Measurements from ENCODE around the gene EIF4EBP3. TPM values are rescaled to one million over a fixed set of nuclear protein-coding genes. Genes with fewer than 3 reads are reported as not detected.
A peak's percentile ranks its signal among the peaks of the same experiment; 100 is the strongest.

EIF4EBP3 gene
- total and polyA plus RNA-seq, 4 donors = 0.40 to 6.9 (median 3.9) TPM

DNA sequence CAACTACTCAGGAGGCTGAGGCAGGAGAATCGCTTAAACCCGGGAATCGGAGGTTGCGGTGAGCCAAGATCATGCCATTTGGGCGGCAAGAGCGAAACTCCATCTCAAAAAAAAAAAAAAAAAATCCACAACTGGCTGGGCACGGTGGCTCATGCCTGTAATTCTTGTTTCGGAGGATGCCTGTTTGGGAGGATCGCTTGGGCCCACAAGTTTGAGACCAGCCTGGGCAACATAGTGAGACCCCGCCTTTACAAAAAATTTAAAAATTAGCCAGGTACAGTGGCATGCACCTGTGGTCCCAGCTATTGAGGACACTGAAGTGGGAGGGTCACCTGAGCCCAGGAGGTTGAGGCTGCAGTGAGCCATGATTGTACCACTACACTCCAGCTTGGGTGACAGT, 1.9 kb upstream of the EIF4EBP3 start:
- Histone ChIP-seq H3K36me3 (ENCODE audit: control insufficient read depth, insufficient read depth, low read length) (peaks cover 27% of the 10 kb centered on the region), H3K4me3 (ENCODE audit: low read depth, low read length) (no peak overlapping the region), H3K27me3 (ENCODE audit: control insufficient read depth, insufficient read depth, low read length) (no peaks in the 10 kb centered on the region), H3K4me1 (ENCODE audit: control insufficient read depth, insufficient read depth, low read length) (peaks cover 19% of the 10 kb centered on the region), H3K9me3 (ENCODE audit: control insufficient read depth, insufficient read depth, low read length) (no peaks in the 10 kb centered on the region), H3K27ac (ENCODE audit: low read depth, low read length) (no peak overlapping the region)
- WGBS (ENCODE audit: insufficient coverage) = 97% methylated on average over 9 of the region's 10 CpGs
- no peak for DNase-seq (ENCODE audit: low read depth in 4 of 6, low spot score in 6 of 6)

DNA sequence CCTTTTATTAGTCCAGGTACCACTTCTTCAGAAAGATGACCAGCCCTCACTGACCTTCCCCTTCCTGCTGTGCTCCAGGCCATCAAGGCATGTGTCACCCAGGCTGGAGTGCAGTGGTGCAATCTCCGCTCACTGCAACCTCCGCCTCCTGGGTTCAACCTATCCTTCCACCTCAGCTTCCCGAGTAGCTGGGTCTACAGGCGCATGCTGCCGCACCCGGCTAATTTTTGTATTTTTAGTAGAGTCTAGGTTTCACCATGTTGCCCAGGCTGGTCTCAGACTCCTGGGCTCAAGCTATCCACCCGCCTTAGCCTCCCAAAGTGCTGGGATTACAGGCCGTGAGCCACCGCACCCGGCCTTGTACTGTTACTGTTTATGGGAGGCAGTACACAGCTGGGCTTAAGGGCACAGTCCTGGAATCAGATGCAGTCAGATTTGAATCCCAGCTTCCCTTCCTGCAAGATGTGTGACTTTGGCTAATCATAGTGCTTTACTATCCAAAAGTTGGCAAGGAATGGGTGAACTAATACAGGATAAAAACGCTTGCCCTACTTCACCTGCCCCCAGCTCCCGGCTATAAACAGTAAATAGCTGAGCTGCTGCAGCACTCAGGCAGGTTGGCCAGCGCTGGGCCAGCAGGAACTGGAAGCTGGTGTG, 483 bp upstream of the EIF4EBP3 start:
- H3K4me1 ChIP-seq (ENCODE audit: control insufficient read depth, insufficient read depth, low read length) = peaks cover 19% of the 10 kb centered on the region
- H3K9me3 ChIP-seq (ENCODE audit: control insufficient read depth, insufficient read depth, low read length) = no peaks in the 10 kb centered on the region
- WGBS (ENCODE audit: insufficient coverage) = 54% methylated on average over 7 of the region's 13 CpGs
- H3K36me3 ChIP-seq (ENCODE audit: control insufficient read depth, insufficient read depth, low read length) = peaks cover 38% of the 10 kb centered on the region
- H3K27ac ChIP-seq (ENCODE audit: low read depth, low read length) = peak overlapping the region; percentile 94
- no peaks in the 10 kb centered on the region for H3K27me3 ChIP-seq (ENCODE audit: control insufficient read depth, insufficient read depth, low read length)
- DNase-seq (ENCODE audit: low read depth in 4 of 6, low spot score in 6 of 6) = no peak
- peak overlapping the region; percentile 56 for H3K4me3 ChIP-seq (ENCODE audit: low read depth, low read length)

DNA sequence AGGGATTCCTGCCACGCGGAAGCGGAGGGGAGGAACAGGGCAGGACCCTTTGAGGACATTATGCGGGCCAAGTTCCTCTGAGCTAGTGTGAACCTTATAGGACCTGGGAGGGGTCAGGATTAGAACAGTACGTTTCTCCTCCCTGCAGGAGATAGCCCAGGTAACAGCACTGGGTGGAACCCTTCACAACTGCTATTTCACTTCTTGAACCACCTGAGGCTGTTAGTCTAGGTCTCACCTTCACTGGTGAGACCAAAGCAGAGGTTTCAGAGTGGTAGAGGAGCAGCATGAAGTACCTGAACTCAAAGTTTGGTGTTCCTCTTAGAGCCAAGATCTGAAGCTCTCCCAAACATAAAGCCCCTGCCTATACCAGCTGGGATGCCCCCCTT, 832 bp downstream of the EIF4EBP3 start:
- Histone ChIP-seq H3K4me3 (ENCODE audit: low read depth, low read length) (peak overlapping the region; percentile 56), H3K27ac (ENCODE audit: low read depth, low read length) (peak overlapping the region; percentile 94), H3K4me1 (ENCODE audit: control insufficient read depth, insufficient read depth, low read length) (peaks cover 19% of the 10 kb centered on the region)

DNA sequence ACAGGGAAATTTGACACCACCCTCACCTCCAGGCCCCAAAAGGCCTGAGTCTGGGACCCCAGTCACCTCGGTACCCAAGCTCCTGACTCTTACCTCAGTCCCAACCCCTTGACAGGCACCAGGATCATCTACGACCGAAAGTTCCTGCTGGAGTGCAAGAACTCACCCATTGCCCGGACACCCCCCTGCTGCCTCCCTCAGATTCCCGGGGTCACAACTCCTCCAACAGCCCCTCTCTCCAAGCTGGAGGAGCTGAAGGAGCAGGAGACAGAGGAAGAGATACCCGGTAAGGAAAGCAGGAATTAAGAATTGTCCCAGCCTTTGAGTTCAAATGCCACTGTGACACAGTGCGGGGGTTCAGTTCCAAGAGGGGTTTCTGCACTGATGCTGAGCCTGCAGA, 1.3 kb downstream of the EIF4EBP3 start:
- Histone ChIP-seq H3K4me1 (ENCODE audit: control insufficient read depth, insufficient read depth, low read length) (peaks cover 19% of the 10 kb centered on the region), H3K27me3 (ENCODE audit: control insufficient read depth, insufficient read depth, low read length) (no peaks in the 10 kb centered on the region), H3K9me3 (ENCODE audit: control insufficient read depth, insufficient read depth, low read length) (no peaks in the 10 kb centered on the region), H3K4me3 (ENCODE audit: low read depth, low read length) (no peak overlapping the region), H3K27ac (ENCODE audit: low read depth, low read length) (no peak overlapping the region), H3K36me3 (ENCODE audit: control insufficient read depth, insufficient read depth, low read length) (peaks cover 39% of the 10 kb centered on the region)
- no peak for DNase-seq (ENCODE audit: low read depth in 4 of 6, low spot score in 6 of 6)
- 88% methylated on average over 5 of the region's 7 CpGs for WGBS (ENCODE audit: insufficient coverage)

More for the DNA sequence above, 832 bp downstream of the EIF4EBP3 start:
- H3K9me3 ChIP-seq (ENCODE audit: control insufficient read depth, insufficient read depth, low read length) = no peaks in the 10 kb centered on the region
- H3K36me3 ChIP-seq (ENCODE audit: control insufficient read depth, insufficient read depth, low read length) = peaks cover 39% of the 10 kb centered on the region
- DNase-seq (ENCODE audit: low read depth in 4 of 6, low spot score in 6 of 6) = no peak
- WGBS (ENCODE audit: insufficient coverage) = 18% methylated on average over 3 of the region's 5 CpGs
- no peaks in the 10 kb centered on the region for H3K27me3 ChIP-seq (ENCODE audit: control insufficient read depth, insufficient read depth, low read length)

DNA sequence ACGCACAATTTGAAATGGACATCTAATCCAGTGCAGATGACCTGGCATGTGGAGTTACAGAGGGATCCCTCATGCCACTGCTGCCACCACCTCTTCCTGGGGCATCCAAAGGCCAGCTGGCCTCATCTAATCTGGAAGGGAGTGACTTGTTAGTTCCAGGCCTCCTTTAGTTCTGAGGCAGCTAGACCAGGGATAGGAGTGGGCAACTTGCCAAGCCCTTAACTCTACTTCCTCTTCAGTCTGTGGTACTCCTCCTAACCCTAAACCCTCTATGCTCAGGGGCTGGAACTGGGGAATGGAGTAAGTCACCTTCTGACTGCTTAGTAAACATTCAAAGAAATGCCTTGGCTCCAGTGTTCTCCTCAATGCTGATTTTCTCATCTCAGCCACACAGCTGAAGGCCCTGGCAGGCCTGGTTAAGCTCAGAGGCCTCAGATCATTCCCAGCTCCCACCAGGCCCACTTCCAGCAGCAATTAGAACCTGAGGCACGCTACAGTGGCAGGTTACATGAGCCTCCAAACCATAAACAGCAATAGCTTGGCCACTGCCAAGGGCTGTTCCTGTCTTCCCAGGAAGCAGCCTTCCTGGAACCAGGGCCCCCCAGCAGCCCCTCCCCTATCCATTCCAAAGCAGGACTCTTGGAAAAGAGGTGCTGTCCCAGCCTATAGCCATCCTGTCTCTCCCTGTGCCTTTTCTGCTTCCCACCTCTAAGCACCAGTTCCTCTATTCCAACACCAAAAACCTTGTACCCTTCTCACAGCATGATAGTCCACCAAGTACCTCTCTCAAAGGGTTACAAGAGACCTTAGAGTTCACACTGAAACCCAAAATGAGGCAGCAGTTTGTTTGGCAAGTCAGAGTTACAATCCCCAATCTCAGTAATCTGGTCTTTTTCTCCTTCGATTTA, 2.0 kb downstream of the EIF4EBP3 start:
- 44% methylated on average over 1 of the region's 3 CpGs for WGBS (ENCODE audit: insufficient coverage)
- Histone ChIP-seq H3K9me3 (ENCODE audit: control insufficient read depth, insufficient read depth, low read length) (no peaks in the 10 kb centered on the region), H3K36me3 (ENCODE audit: control insufficient read depth, insufficient read depth, low read length) (peaks cover 39% of the 10 kb centered on the region), H3K27me3 (ENCODE audit: control insufficient read depth, insufficient read depth, low read length) (no peaks in the 10 kb centered on the region), H3K4me1 (ENCODE audit: control insufficient read depth, insufficient read depth, low read length) (peaks cover 19% of the 10 kb centered on the region), H3K27ac (ENCODE audit: low read depth, low read length) (no peak overlapping the region), H3K4me3 (ENCODE audit: low read depth, low read length) (no peak overlapping the region)
- peak in 1 of 6 donors; percentile 44 for DNase-seq (ENCODE audit: low read depth in 4 of 6, low spot score in 6 of 6)

- WGBS (ENCODE audit: insufficient coverage) = 96% methylated on average over 7 of the region's 11 CpGs
- no peak overlapping the region for H3K27ac ChIP-seq (ENCODE audit: low read depth, low read length)
Observed at GRCh38 chr5:140550147-140551079, 3.0 kb downstream of the EIF4EBP3 start.

GRCh38 chr5:140551872-140552271, 4.4 kb downstream of the EIF4EBP3 start:
- no peaks in the 10 kb centered on the region for H3K27me3 ChIP-seq (ENCODE audit: control insufficient read depth, insufficient read depth, low read length)
- 100% methylated on average over 2 of the region's 4 CpGs for WGBS (ENCODE audit: insufficient coverage)
- H3K4me1 ChIP-seq (ENCODE audit: control insufficient read depth, insufficient read depth, low read length) = peaks cover 15% of the 10 kb centered on the region
- H3K9me3 ChIP-seq (ENCODE audit: control insufficient read depth, insufficient read depth, low read length) = no peaks in the 10 kb centered on the region
- no peak overlapping the region for H3K4me3 ChIP-seq (ENCODE audit: low read depth, low read length)
- DNase-seq (ENCODE audit: low read depth in 4 of 6, low spot score in 6 of 6) = no peak
- H3K27ac ChIP-seq (ENCODE audit: low read depth, low read length) = no peak overlapping the region
- H3K36me3 ChIP-seq (ENCODE audit: control insufficient read depth, insufficient read depth, low read length) = peaks cover 46% of the 10 kb centered on the region

More at GRCh38 chr5:140550147-140551079, 3.0 kb downstream of the EIF4EBP3 start:
- H3K4me3 ChIP-seq (ENCODE audit: low read depth, low read length) = no peak overlapping the region
- peaks cover 46% of the 10 kb centered on the region for H3K36me3 ChIP-seq (ENCODE audit: control insufficient read depth, insufficient read depth, low read length)
- DNase-seq (ENCODE audit: low read depth in 4 of 6, low spot score in 6 of 6) = no peak
- peaks cover 19% of the 10 kb centered on the region for H3K4me1 ChIP-seq (ENCODE audit: control insufficient read depth, insufficient read depth, low read length)
- H3K27me3 ChIP-seq (ENCODE audit: control insufficient read depth, insufficient read depth, low read length) = no peaks in the 10 kb centered on the region
- H3K9me3 ChIP-seq (ENCODE audit: control insufficient read depth, insufficient read depth, low read length) = no peaks in the 10 kb centered on the region

DNA sequence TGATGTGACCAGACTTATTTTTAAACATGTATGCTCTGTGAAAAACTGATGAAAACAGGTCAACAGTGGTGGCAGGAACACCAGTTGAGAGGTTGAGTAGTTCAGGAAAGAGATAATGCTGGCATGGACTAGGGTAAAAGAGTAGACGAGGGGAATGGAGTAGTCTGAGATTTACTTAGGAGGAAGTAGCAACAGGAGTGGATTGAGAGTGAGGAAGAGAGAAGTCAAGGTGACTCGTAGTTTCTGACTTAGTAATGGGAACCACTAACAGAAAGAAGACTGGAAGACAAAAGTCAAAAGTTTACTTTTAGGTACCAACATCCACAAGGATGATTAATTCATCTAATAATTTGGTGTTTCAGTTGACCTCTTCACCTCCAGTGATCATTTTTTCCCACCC, 6.2 kb downstream of the EIF4EBP3 start:
- Histone ChIP-seq H3K4me3 (ENCODE audit: low read depth, low read length) (no peak overlapping the region), H3K4me1 (ENCODE audit: control insufficient read depth, insufficient read depth, low read length) (peaks cover 5% of the 10 kb centered on the region), H3K27ac (ENCODE audit: low read depth, low read length) (no peak overlapping the region), H3K27me3 (ENCODE audit: control insufficient read depth, insufficient read depth, low read length) (no peaks in the 10 kb centered on the region), H3K9me3 (ENCODE audit: control insufficient read depth, insufficient read depth, low read length) (no peaks in the 10 kb centered on the region), H3K36me3 (ENCODE audit: control insufficient read depth, insufficient read depth, low read length) (peaks cover 45% of the 10 kb centered on the region)
- no peak for DNase-seq (ENCODE audit: low read depth in 4 of 6, low spot score in 6 of 6)
- 75% methylated on average over 1 of the region's 2 CpGs for WGBS (ENCODE audit: insufficient coverage)

DNA sequence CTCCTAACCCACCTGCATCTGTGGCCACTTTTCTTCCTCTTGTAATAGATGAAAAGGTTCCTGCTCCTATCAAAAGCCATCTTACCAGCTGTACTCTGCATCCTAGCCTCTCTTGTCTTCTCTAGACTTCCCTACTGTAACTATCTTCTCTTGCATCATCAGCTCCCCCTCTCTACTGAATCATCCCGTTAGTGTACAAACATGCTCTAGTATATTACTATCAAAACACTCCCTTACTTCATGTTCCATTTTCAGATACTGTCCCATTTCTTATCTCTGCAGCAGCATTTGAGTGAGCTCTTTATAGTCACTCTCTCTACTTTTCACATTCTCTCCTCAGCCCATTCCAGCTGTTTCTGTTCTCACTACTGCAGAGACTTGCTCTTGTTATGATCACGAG, 7.0 kb downstream of the EIF4EBP3 start:
- Histone ChIP-seq H3K27ac (ENCODE audit: low read depth, low read length) (no peak overlapping the region), H3K36me3 (ENCODE audit: control insufficient read depth, insufficient read depth, low read length) (peaks cover 41% of the 10 kb centered on the region), H3K27me3 (ENCODE audit: control insufficient read depth, insufficient read depth, low read length) (no peaks in the 10 kb centered on the region), H3K9me3 (ENCODE audit: control insufficient read depth, insufficient read depth, low read length) (no peaks in the 10 kb centered on the region), H3K4me3 (ENCODE audit: low read depth, low read length) (no peak overlapping the region), H3K4me1 (ENCODE audit: control insufficient read depth, insufficient read depth, low read length) (peaks cover 5% of the 10 kb centered on the region)
- 86% methylated on average over 2 of the region's 2 CpGs for WGBS (ENCODE audit: insufficient coverage)
- DNase-seq (ENCODE audit: low read depth in 4 of 6, low spot score in 6 of 6) = no peak

Data from spinal cord (tissue), 10 donors.